ENCODE data around the gene APOA5. TPM values are rescaled to one million over a fixed set of nuclear protein-coding genes. Genes with fewer than 3 reads are reported as not detected.

Gene APOA5
- total and polyA plus RNA-seq, 2 of the 13 experiments (the other 11 are each of a cell fraction or from before 2014, with no cell fraction given) = 44.0 to 49.1 TPM

DNA sequence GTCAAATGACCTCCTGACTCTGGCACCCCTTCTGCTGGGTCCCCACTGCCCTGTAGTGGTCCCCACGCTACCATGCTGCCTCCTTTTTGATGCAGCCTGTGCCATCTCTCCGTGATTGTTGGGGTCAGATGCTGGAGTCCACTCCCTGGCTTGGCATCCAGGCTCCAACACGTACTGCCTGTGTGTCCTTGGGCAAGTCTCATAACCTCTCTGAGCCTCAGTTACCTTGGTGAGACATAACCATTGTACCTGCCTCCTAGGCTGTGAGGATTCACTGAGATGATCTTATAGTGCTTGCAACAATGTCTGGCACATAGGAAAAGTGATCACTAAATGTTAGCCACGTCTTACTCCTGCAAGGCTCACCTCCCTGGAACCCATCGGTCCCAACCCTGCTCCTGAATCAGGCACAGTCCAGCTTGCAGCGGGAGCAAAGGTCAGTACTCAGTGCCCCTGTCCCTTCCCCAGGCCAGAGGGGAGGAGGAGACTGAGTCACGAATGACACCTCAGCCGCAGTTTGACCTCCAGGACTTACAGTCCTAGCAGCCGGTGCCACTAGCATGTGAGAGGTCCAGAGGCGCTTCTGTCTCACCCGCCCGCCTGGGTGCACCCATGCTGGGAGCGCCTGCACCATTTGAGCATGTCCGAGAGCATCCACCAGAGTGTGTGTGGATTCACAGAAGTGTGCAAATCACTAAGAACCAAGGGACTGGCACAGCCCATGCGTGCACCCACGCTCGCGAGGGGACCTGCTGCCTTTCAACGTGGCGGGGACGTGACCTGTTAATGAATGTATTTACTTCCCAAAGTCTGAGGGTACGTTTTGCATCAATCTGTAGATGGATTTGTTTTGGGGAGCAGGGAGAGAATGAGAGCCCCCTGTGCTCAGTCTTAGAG, 34.4 kb upstream of the APOA5 start (continued):
- TF ChIP-seq, protein P1, sequence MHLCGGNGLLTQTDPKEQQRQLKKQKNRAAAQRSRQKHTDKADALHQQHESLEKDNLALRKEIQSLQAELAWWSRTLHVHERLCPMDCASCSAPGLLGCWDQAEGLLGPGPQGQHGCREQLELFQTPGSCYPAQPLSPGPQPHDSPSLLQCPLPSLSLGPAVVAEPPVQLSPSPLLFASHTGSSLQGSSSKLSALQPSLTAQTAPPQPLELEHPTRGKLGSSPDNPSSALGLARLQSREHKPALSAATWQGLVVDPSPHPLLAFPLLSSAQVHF (CRISPR knock-in tag; IDR thresholded peaks at IDR 0.05) = no peak
- TF ChIP-seq IRX3 (CRISPR knock-in tag; IDR thresholded peaks at IDR 0.05; ENCODE audit: borderline replicate concordance, low read depth) (no peak), ZNF17 (CRISPR knock-in tag; IDR thresholded peaks at IDR 0.05) (no peak), HNRNPUL1 (IDR thresholded peaks at IDR 0.05; ENCODE audit: low read depth, low read length) (no peak), ZNF343 (CRISPR knock-in tag; IDR thresholded peaks at IDR 0.05) (no peak), FOXO1 (CRISPR knock-in tag; IDR thresholded peaks at IDR 0.05) (peak; percentile 30; the same call in 1 of the 2 replicates), JDP2 (CRISPR knock-in tag; IDR thresholded peaks at IDR 0.05; ENCODE audit: borderline replicate concordance) (no peak), TCF12 (IDR thresholded peaks at IDR 0.05) (no peak), TCF12 (CRISPR knock-in tag; IDR thresholded peaks at IDR 0.05) (no peak), ZNF773 (CRISPR knock-in tag; IDR thresholded peaks at IDR 0.05; ENCODE audit: borderline replicate concordance) (no peak), NFYB (CRISPR knock-in tag; IDR thresholded peaks at IDR 0.05) (no peak), HMG20A (CRISPR knock-in tag; IDR thresholded peaks at IDR 0.05; ENCODE audit: borderline replicate concordance) (peak; percentile 11; the same call in 1 of the 2 replicates), ZNF430 (CRISPR knock-in tag; IDR thresholded peaks at IDR 0.05) (no peak), ZNF883 (CRISPR knock-in tag; IDR thresholded peaks at IDR 0.05; ENCODE audit: not compliant biosample characterization) (no peak), ZBTB46 (CRISPR knock-in tag; IDR thresholded peaks at IDR 0.05; ENCODE audit: borderline replicate concordance) (no peak), NONO (IDR thresholded peaks at IDR 0.05) (no peak), NONO (CRISPR knock-in tag; conservative IDR thresholded peaks at IDR 0.05) (no peak; the same call in 1 of the 2 replicates), GMEB2 (CRISPR knock-in tag; IDR thresholded peaks at IDR 0.05; ENCODE audit: low read depth) (no peak), CBX1 (IDR thresholded peaks at IDR 0.05; ENCODE audit: low read depth) (no peak), ELF1 (CRISPR knock-in tag; IDR thresholded peaks at IDR 0.05) (no peak), ZNF101 (CRISPR knock-in tag; IDR thresholded peaks at IDR 0.05; ENCODE audit: borderline replicate concordance, low read depth) (no peak)
- TF ChIP-seq, protein P2, sequence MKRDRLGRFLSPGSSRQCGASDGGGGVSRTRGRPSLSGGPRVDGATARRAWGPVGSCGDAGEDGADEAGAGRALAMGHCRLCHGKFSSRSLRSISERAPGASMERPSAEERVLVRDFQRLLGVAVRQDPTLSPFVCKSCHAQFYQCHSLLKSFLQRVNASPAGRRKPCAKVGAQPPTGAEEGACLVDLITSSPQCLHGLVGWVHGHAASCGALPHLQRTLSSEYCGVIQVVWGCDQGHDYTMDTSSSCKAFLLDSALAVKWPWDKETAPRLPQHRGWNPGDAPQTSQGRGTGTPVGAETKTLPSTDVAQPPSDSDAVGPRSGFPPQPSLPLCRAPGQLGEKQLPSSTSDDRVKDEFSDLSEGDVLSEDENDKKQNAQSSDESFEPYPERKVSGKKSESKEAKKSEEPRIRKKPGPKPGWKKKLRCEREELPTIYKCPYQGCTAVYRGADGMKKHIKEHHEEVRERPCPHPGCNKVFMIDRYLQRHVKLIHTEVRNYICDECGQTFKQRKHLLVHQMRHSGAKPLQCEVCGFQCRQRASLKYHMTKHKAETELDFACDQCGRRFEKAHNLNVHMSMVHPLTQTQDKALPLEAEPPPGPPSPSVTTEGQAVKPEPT (CRISPR knock-in tag; IDR thresholded peaks at IDR 0.05; ENCODE audit: low read depth) = no peak; the same call in 1 of the 2 replicates

All from HepG2 (cell line).